WERI-Rb-1 (cell line): Measurements from ENCODE around the gene MFAP2.

Experiments
- DNase-seq: peaks from one replicate; pipeline ENCODE4 v3.0.0-alpha.2; 2020
- H3K27ac ChIP-seq: fragments of 250-450 bp; sonication (Bioruptor Pico); 2 replicates; pipeline ENCODE4 v1.5.1; 2020; ENCODE audit warnings: mild to moderate bottlenecking, moderate library complexity
- H3K27me3 ChIP-seq: fragments of 250-450 bp; sonication (Bioruptor Pico); 2 replicates; pipeline ENCODE4 v1.5.1; 2021; ENCODE audit warnings: mild to moderate bottlenecking, low read depth, moderate library complexity; ENCODE audit not compliant: insufficient read depth, severe bottlenecking
- H3K36me3 ChIP-seq: fragments of 250-450 bp; sonication (Bioruptor Pico); 2 replicates; pipeline ENCODE4 v1.5.1; 2020; ENCODE audit warnings: mild to moderate bottlenecking, moderate library complexity
- H3K4me3 ChIP-seq: 2 replicates; pipeline ENCODE4 v1.5.1; 2011; ENCODE audit warnings: low read depth, mild to moderate bottlenecking, control low read depth, low read length
- H3K9me3 ChIP-seq: fragments of 250-450 bp; sonication (Bioruptor Pico); 2 replicates; pipeline ENCODE4 v1.5.1; 2021; ENCODE audit warnings: mild to moderate bottlenecking, moderate library complexity; ENCODE audit not compliant: severe bottlenecking
- TF ChIP-seq, protein P1 (sequence below): IDR thresholded peaks from 2 replicates; pipeline ENCODE4 v1.5.1; 2011; ENCODE audit warnings: low read depth, mild to moderate bottlenecking, control low read depth, inconsistent platforms, low read length

The MFAP2 gene

GRCh38 chr1:16961297-16962133 is 18.9 kb downstream of the MFAP2 start:
- Histone ChIP-seq H3K9me3 (no peaks in the 10 kb centered on the region), H3K27me3 (no peaks in the 10 kb centered on the region), H3K27ac (no peak overlapping the region), H3K36me3 (peaks cover 53% of the 10 kb centered on the region), H3K4me3 (no peak overlapping the region)
- TF ChIP-seq, protein P1, sequence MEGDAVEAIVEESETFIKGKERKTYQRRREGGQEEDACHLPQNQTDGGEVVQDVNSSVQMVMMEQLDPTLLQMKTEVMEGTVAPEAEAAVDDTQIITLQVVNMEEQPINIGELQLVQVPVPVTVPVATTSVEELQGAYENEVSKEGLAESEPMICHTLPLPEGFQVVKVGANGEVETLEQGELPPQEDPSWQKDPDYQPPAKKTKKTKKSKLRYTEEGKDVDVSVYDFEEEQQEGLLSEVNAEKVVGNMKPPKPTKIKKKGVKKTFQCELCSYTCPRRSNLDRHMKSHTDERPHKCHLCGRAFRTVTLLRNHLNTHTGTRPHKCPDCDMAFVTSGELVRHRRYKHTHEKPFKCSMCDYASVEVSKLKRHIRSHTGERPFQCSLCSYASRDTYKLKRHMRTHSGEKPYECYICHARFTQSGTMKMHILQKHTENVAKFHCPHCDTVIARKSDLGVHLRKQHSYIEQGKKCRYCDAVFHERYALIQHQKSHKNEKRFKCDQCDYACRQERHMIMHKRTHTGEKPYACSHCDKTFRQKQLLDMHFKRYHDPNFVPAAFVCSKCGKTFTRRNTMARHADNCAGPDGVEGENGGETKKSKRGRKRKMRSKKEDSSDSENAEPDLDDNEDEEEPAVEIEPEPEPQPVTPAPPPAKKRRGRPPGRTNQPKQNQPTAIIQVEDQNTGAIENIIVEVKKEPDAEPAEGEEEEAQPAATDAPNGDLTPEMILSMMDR: no peak
- no peak for DNase-seq

DNA sequence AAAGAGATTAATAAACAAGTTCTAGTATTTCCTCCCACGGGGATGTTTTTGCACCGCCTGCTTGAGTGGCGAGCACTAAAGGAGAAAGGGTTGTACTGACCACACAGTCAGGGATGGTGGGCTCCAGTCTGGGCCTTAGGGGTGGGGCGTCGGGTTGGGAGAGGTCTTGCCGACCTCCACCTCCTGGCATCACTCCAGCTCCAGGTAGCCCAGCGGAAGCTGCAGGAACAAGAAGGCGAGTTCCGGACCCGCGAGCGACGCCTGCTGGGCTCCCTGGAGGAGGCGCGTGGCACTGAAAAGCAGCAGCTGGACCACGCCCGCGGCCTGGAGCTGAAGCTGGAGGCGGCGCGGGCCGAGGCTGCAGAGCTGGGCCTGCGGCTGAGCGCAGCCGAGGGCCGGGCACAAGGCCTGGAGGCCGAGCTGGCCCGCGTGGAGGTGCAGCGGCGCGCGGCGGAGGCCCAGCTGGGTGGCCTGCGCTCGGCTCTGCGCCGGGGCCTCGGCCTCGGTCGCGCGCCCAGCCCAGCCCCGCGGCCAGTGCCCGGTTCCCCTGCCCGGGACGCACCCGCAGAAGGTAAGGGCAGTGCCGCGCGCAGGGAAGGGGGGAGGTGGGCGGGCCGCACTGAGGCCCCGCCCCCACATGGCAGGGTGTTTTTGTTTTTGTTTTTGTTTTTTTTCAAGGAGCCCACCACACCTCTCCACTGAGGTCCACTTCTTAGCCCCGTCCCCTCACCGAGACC is 19.7 kb downstream of the MFAP2 start:
- Histone ChIP-seq H3K27me3 (no peaks in the 10 kb centered on the region), H3K4me3 (no peak overlapping the region), H3K27ac (no peak overlapping the region), H3K9me3 (no peaks in the 10 kb centered on the region), H3K36me3 (peaks cover 49% of the 10 kb centered on the region)
- DNase-seq: no peak
- TF ChIP-seq, protein P1: no peak

- Histone ChIP-seq H3K27me3 (no peaks in the 10 kb centered on the region), H3K36me3 (peaks cover 48% of the 10 kb centered on the region), H3K27ac (no peak overlapping the region), H3K9me3 (no peaks in the 10 kb centered on the region), H3K4me3 (no peak overlapping the region)
- TF ChIP-seq, protein P1: no peak
- DNase-seq: no peak
Observed at GRCh38 chr1:16958475-16958874, 21.9 kb downstream of the MFAP2 start.

DNA sequence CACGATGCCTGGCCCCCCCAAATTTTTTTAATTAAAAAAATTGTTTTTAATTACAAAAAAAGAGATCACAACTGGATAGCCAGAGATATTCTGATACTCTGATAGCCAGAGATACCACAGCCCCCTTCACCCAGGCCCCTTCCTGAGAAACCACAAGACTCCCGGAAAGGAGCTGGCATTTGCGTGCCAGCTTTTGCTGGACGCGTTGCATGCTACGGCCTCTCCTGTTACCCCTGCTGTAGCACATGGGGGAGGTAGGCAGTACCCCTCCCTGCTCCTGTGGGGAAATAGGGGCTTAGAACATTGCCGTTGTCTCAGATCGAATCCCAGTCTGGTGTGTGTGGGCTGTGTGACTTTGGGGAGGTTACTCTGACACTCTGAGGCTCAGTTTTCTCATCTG is 22.7 kb downstream of the MFAP2 start:
- DNase-seq: no peak
- Histone ChIP-seq H3K27me3 (no peaks in the 10 kb centered on the region), H3K9me3 (no peaks in the 10 kb centered on the region), H3K27ac (no peak overlapping the region), H3K36me3 (peaks cover 48% of the 10 kb centered on the region), H3K4me3 (no peak overlapping the region)
- TF ChIP-seq, protein P1: no peak

DNA sequence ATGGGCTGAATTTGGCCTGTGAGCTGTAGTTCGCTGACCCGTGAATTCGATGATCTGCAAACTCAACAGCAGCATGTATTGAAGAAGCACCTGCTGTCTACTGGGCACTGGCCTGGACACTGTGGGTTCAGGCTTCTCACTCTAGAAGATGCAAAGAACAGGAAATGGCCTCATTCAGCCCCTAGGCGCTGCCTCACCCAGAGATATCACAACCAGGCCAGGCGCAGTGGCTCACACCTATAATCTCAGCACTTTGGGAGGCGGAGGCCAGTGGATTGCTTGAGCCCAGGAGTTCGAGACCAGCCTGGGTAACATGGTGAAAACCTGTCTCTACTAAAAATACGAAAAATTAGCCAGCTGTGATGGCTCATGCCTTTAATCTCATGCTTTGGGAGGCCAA is 23.6 kb downstream of the MFAP2 start:
- no peak for DNase-seq
- TF ChIP-seq, protein P1: no peak
- no peaks in the 10 kb centered on the region for H3K9me3 ChIP-seq
- H3K4me3 ChIP-seq: no peak overlapping the region
- no peak overlapping the region for H3K27ac ChIP-seq
- peaks cover 45% of the 10 kb centered on the region for H3K36me3 ChIP-seq
- no peaks in the 10 kb centered on the region for H3K27me3 ChIP-seq
